ENCODE measurements around the gene ZNHIT2.

The ZNHIT2 gene

DNA sequence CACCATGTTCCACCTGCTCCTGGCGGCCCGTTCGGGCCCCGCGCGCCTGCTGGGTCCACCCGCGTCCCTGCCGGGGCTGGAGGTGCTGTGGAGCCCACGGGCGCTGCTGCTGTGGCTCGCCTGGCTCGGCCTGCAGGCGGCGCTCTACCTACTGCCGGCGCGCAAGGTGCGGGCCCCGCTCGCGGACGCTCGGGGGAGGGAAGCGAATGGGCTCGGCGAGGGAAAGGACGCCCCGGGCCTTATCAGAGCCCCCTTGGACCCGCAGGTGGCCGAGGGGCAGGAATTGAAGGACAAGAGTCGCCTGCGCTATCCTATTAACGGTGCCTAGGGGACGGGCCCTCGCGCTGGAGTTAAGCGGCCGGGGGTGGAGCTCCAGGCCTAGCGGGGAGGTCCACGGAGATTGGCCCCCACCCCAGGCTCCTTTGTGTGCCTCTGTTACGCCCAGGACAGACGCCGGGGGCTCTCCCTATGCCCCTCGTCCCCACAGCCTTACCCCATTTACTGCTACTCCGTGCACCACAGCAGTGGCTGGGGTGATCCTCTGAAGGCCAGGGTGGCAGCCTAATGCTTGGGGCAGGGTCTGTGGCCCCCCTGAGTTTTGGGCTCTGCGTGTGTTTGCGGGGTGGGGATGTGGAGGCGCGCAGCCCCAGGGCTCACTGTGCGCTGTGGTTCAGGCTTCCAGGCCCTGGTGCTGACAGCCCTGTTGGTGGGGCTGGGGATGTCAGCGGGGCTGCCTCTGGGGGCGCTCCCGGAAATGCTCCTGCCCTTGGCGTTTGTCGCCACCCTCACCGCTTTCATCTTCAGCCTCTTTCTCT is 4.7 kb downstream of the ZNHIT2 start:
- peak; percentile 83 for DNase-seq (ENCODE audit: low spot score)
- TF ChIP-seq, protein P1, sequence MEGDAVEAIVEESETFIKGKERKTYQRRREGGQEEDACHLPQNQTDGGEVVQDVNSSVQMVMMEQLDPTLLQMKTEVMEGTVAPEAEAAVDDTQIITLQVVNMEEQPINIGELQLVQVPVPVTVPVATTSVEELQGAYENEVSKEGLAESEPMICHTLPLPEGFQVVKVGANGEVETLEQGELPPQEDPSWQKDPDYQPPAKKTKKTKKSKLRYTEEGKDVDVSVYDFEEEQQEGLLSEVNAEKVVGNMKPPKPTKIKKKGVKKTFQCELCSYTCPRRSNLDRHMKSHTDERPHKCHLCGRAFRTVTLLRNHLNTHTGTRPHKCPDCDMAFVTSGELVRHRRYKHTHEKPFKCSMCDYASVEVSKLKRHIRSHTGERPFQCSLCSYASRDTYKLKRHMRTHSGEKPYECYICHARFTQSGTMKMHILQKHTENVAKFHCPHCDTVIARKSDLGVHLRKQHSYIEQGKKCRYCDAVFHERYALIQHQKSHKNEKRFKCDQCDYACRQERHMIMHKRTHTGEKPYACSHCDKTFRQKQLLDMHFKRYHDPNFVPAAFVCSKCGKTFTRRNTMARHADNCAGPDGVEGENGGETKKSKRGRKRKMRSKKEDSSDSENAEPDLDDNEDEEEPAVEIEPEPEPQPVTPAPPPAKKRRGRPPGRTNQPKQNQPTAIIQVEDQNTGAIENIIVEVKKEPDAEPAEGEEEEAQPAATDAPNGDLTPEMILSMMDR (IDR thresholded peaks at IDR 0.05; ENCODE audit: borderline replicate concordance, control extremely low read depth, extremely low read depth, insufficient read depth, missing control alignments) = peak; percentile 98
- in situ Hi-C loops (cut with MboI; ENCODE audit: low sequenced_read_pairs, unreplicated experiment) = no loop called here

DNA sequence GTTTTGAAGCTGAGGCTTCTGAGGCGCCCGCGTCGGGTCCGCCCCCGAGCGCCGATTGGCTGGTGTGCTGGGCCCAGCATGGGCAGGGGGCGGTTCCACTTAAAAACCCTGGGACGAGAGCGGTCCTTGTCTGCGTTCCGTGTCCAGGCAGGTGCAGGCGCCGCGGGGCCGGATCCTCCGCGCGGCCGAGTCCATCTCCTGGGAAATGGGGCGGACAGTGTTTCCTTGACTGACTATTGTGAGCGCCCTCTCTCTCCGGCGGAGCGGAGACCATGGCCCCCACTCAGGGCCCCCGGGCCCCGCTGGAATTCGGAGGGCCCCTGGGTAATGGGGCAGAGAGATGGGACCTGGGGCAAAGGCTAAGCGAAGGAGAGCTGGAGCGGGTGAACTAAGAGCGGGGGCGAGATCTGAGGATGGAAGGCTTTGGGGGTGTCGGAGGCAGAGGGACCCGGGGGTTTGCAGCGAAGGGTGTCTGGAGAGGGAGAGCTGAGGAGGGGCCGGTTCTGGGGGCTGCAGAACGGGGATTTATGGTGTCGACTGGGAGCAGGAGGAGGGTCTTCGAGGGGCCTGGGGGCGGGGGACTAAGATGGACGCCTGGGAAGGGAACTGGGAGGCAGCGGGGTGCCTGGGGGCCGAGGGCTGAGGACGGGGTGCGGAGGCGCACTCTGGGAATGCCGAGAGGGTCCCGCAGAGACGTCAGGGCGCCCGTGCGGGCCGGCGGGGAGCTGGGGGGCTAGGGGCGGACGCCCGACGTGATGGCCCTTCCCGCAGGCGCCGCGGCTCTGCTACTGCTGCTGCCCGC is 5.6 kb downstream of the ZNHIT2 start, which contains the start of gene TM7SF2:
TSS of gene TM7SF2 (plus strand) at position 129 of the 802 bp plus-strand sequence. CDS start at position 273, 144 bp downstream.
- DNase-seq (ENCODE audit: low spot score) = peak; percentile 98

DNA sequence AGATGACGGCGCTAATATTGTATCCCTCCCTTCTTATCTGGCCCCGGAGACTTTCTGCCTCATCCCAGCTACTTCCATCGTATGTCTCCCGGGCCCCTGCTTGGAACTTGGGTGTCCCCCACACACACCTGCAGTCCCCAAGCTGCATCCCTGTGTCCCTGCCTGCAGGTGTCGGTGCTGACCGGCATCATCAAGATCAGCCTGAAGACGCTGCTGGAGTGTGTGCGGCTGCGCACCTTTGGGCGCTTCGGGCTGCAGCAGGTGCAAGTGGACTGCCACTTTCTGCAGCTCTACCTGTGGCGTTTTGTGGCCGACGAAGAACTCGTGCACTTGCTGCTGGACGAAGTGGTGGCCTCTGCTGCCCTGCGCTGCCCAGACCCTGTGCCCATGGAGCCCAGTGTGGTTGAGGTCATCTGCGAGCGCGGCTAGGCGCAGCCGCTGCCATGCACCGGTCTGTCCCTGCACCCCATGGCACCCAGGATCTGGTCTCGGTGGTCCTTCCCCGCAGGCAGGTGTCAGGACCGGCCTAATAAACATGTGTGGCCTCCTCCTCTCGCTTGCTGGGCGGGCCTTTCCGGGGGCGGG is 6.2 kb downstream of the ZNHIT2 start:
- in situ Hi-C loops (cut with MboI; ENCODE audit: low sequenced_read_pairs, unreplicated experiment) = no loop called here
- DNase-seq (ENCODE audit: low spot score) = no peak
- TF ChIP-seq, protein P1 (IDR thresholded peaks at IDR 0.05; ENCODE audit: borderline replicate concordance, control extremely low read depth, extremely low read depth, insufficient read depth, missing control alignments) = no peak

More for the DNA sequence above, 5.6 kb downstream of the ZNHIT2 start, which contains the start of gene TM7SF2:
- in situ Hi-C loops (cut with MboI; ENCODE audit: low sequenced_read_pairs, unreplicated experiment) = no loop called here
- TF ChIP-seq, protein P1 (IDR thresholded peaks at IDR 0.05; ENCODE audit: borderline replicate concordance, control extremely low read depth, extremely low read depth, insufficient read depth, missing control alignments) = no peak

DNA sequence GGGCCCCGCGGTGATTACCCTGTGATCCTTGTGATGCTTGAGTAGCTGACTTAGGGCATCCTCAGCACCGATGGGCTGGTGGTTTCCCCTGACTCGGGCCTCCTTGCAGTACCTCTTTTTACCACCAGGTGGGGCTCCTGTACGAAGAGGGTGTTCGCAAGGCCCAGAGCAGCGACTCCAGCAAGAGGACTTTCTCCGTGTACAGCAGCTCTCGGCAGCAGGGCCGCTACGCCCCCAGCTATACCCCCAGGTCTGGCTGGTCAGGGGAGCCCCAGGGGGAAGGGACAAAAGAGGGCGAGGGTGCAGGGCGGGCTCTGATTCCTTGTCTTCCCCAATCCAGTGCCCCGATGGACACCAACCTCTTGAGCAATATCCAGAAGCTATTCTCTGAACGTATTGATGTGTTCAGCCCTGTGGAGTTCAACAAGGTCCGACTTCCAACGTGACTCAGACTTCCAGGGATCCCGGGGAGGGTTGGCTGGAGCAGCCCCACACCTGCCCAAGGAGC is 7.1 kb downstream of the ZNHIT2 start:
- in situ Hi-C loops (cut with MboI; ENCODE audit: low sequenced_read_pairs, unreplicated experiment) = no loop called here
- DNase-seq (ENCODE audit: low spot score) = peak; percentile 92
- TF ChIP-seq, protein P1 (IDR thresholded peaks at IDR 0.05; ENCODE audit: borderline replicate concordance, control extremely low read depth, extremely low read depth, insufficient read depth, missing control alignments) = peak; percentile 91

DNA sequence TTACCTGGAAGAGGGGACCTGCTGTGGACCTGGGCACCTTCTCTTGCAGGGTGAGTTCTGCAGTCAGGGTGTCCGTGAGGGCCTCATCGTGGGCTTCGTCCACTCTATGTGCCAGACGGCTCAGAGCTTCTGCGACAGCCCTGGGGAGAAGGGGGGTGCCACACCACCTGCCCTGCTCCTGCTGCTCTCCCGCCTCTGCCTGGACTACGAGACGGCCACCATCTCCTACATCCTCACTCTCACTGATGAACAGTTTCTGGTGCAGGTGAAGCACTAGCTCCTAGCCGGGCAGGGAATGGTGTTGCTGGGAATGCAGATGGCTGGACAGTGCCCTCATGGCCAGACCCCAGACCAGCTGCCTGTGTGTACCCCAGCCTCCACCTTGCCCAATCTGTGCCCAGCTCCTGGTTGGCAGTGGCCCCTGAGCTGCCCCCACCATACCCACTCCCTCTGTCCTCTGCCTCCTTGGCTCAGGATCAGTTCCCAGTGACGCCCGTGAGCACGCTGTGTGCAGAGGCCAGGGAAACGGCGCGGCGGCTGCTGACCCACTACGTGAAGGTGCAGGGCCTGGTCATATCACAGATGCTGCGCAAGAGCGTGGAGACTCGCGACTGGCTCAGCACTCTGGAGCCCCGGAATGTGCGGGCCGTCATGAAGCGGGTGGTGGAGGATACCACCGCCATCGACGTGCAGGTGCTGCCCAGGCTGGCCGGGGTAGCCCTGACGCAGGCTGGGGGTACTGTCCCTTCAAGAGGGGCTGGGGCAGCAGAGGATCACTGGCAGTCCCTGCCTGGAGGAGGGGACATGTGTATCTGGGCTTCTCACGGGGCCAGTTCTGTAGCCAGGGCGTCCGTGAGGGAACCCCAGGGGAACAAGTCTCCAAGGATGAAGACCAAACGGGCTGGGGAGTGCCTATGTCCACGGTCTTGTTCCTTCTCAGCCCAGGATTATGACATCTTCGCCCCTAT is 8.0 kb downstream of the ZNHIT2 start:
- TF ChIP-seq, protein P1 (IDR thresholded peaks at IDR 0.05; ENCODE audit: borderline replicate concordance, control extremely low read depth, extremely low read depth, insufficient read depth, missing control alignments) = no peak
- in situ Hi-C loops (cut with MboI; ENCODE audit: low sequenced_read_pairs, unreplicated experiment) = no loop called here
- peak; percentile 35 for DNase-seq (ENCODE audit: low spot score)
